HuH-7 (cell line): Measurements from ENCODE around the gene ADAMTS17.
A peak's percentile ranks its signal among the peaks of the same experiment; 100 is the strongest.
"Not testable (repeated sequence)": the region's sequence is repeated elsewhere in the genome, so short reads cannot be mapped to it uniquely, and the experiment has no call there.

ENCODE experiments used
- DNase-seq: peaks from one replicate; pipeline ENCODE4 v3.0.0; 2011; ENCODE audit warnings: low spot score

The ADAMTS17 gene

DNA sequence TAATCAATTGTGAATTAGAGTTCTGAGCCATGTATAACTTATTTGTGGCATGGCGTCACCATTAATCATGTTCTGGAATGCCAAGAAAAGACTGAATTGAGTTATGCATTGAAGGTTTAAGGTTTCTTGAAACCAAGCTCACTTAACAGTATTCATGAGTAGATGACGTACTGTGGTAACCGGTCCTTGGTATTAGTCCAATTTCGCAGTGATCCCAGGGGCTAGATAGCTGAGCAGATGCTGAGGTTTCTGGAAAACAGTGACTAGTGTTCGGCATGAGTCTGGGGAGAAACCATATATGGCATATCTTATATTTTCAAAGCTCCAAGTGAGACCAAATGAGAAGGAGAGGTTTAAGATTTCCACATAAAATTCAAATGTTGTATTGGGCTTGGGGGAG, 390.3 kb downstream of the ADAMTS17 start:
- no peak for DNase-seq

DNA sequence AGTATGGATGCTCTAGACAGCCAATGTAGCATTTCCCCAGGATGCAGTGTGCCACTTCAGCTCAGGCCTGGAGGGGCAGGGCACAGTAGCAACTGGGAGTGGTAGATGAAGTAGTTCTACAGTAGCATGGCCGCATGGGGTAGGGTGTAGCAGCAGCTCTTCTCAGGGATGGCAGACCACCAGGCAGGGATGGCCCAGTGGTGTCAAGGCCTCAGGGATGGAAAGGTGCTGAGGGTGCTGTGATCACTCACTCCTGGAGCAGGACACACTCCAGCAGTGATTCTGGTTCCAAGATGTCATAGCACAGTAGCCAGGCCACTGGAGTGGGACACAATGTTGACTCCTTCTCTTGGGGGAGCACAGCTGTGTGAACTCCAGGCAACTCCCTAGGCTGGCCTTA, 397.6 kb downstream of the ADAMTS17 start:
- DNase-seq: peak; percentile 0

DNA sequence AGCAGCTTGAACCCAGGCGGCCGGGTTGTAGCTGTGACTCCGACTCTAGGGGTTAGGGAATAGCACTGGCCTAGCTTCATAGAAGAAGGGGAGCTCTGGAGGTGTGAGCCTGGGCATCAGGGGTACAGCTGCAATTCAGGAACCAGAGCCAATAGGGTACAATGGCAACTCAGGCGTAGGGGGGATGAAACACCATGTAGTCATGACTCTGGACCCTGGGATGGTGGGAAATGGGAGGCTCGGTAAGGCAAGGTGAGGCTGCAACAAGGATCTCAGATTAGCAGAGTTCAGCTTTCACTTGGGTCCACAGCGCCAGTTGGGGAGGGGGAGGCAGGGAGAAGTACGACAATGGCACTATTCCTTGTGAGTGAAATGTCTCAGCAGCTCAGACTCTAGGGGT, 398.3 kb downstream of the ADAMTS17 start:
- no peak for DNase-seq

DNA sequence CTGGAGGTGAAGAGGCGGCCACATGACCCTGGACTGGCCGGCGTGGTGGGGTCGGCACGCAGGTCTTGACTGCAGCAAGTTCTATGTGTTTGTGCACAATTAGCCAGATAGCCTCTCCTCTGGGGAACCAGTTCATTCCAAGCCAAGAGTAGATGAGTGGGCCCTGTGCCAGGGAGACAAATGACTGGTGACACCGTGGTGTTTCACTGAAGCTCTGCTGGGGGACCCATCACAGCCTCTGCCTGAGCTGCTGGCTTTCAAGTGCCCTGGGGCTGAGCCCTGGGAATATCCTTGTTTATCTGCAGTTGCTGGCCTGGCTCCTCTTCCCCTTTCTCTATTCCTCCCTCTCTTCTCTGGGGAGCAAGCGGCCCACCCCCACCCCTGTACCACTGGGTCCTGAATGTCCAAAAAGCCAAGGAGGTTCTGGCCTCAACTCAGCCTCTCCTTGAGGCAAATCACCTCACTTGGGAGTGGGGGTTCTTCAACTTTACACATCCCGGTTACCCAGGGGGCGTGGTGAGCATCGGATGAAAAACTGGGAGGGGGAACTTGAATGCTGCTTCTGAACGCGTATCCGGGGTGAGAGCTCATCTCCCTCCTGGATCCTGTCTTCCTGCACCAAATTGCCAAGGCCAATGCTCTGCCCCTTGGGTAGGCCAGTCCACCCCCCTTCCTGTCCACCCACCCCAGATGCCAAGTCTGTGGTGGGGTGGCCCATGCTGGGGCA, 408.9 kb downstream of the ADAMTS17 start:
- no peak for DNase-seq

DNA sequence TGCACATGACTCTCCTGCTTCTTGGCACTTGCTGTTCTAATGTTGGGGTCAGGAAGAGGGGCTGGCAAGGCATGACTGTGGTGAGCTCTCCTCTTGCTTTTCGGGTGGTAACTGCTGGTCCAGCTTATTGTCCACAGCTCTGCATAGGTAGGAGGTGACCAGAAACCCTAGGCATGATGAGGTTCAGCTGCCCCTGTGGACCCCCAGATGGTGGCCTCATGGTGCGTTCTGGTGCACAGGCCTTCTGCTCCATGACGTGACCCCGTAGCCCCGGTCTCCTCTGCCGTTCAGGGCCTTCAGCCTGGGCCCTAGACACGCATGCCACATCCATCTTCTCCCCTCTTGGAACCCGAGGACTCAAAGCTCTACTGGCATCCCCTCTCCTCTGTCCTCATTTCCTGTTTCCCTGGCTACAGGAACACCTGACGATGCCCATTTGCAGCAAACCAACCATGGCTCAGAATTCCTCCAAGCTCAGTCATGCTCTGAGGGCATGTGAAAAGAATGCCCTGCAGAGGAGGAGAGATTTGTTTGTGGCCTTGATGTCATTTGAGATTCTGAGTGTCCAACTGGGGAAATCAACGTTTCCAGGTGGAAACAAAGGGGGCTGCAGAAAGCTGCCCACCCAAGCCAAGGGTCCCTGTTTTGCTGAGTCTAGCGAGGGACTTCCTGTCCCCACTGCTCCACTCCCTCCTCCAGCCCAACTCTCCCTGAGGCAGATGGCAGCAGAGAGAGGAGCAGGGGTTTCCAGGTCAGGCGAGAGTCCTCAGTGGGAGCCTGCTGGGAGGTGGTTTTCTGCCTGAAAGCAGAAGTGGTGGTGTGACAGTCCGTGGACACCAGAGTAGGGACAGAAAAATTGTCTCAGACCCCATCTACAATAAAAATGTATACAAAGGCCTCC, 409.8 kb downstream of the ADAMTS17 start:
- DNase-seq: no peak

DNA sequence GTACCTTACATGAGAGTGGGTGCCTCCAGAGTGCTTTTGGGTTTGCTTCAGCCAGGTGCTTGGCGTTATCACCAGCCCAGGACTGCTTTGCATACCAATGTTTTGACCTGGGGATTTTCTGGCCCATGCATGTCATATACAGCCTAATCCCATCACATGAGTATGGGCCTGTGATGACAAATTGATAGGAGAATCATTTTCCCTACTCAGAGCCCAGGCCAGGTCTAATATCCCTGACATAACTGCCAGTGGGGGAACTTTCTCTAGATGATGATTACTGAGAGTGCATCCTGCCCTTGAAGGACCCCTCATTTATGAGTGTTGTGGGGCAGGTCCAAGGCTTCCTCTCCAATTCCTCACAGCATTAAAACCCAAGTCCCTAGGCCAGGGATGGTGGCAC, 411.1 kb downstream of the ADAMTS17 start:
- DNase-seq: no peak

DNA sequence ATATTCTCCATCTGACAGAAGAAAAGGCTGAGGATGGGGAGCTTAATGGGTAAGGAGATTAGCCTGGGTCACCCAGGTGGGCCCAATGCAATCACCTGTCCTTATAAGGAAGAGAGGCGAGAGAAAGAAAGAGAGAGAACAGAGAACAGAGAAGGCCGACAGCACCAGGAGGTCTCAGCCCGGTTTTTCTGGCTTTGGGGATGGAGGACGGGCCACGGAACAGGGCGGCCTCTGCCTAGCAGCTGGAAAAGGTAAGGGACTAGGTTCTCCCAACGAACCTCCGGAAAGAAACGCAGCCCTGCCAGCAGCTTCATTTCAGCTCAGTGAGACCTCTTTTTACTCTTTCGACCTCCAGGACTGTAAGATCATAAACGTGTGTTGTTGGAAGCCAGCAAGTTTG, 412.5 kb downstream of the ADAMTS17 start:
- DNase-seq: no peak

DNA sequence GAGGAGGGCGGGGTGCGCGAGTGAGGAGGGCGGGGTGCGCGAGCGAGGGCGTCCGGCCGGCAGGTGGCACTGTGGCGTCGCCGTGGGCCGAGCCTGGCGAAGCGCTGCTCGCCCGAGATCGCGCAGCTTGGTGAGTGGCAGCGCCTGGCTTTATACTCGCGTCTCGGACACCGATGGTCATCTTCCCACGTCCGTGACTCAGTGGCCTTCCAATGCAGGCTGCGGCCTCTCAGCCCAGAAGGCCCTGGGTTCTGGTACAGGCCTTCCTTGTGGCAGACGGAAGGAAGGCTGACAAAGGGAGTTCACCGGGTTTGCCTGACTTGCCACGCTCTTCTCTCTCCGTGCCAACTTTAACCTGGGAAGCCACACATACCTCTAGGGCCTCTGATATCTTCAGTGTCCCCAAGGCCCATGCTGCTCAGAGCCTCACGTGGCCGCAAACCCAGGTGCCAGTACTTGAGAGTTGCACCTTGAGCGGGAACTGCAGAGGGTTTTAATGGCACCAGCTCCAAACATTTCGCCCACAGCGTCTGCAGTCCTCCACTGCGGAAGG, 413.3 kb downstream of the ADAMTS17 start:
- DNase-seq: peak; percentile 75

DNA sequence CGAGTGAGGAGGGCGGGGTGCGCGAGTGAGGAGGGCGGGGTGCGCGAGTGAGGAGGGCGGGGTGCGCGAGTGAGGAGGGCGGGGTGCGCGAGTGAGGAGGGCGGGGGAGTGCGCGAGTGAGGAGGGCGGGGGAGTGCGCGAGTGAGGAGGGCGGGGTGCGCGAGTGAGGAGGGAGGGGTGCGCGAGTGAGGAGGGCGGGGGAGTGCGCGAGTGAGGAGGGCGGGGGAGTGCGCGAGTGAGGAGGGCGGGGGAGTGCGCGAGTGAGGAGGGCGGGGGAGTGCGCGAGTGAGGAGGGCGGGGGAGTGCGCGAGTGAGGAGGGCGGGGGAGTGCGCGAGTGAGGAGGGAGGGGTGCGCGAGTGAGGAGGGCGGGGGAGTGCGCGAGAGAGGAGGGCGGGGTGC, 415.2 kb downstream of the ADAMTS17 start:
- DNase-seq: not testable (repeated sequence)

DNA sequence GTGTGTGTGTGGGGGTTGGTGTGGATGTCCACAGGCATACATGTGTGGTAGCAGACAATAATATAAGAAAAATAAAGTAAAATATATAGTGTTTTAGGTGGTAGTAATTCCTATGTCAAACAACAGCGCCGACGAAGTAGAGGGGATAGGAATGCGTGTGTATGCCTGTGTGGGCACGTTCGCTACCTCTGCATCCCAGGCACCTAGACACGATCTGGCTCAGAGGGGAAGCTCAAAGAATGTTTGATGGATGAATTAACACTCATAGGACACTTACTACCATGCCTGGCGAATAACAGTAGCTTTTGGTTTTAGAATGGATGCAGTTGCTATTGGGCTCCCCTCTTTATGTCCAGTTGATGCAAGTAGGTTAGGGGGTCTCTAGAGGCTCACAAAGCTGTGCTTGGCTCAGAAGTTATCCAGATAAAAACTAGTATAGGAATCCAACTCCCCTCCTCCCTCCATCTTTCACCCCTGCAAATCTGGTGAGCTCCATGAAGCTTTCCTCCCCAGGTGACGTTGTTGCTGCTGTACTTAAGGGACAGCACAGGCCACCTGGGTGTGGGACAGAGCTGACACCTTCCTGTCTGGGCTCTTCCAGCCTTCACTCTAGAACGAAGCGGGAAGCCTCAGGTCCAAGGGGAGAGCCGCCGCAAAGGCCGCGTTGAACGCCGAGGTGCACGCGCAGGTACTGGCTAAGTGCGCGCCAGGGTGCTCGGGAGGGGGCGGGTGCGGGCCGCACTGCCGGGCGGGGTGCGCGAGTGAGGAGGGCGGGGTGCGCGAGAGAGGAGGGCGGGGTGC, 415.9 kb downstream of the ADAMTS17 start:
- peak; percentile 49 for DNase-seq

DNA sequence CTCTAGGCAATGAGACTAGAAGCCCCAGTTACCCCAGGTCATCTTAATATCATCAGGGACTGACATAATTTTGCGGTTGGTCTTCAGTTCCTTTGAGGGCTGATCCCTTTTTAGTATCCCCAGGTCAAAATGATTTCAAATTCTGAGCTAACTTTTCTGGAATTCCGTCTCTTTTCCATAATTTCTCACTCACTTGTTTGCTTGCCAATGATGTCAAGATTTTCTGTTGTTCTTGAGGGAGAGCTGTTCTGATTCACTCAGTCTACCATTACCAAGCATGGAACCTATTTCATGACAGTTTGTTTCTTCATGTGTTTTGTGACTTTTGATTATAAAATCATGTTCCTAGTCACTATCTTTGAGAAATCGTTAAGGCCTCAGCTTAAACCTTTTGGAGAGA, 418.1 kb downstream of the ADAMTS17 start:
- no peak for DNase-seq
